HG03039 (cell line): ENCODE results near the gene CADM1.

Experiments
- ATAC-seq: cut with Tn5 transposase; IDR thresholded peaks from one replicate; pipeline ENCODE4 v1.9.1; 2021; ENCODE audit warnings: mild to moderate bottlenecking, moderate library complexity; ENCODE audit not compliant: unreplicated experiment

The CADM1 gene

DNA sequence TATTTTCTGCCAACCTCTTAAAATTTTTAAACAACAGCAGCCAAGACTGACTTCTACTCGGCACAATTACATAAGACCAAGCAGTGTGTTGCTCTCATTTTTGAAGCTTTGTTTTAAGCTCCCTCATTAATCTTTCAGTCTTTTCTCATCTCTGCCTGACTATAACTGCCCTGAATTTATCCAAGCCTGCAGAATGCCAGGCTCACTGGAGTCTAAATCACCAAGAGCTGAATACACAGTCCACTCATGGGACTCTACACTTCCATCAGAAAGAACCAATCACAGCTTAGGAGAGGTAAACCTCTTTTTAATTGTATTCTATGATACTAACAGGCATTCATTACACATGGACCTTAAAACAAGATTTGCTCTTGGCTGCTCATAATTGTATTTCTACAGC, 178.7 kb downstream of the CADM1 start:
- ATAC-seq: no peak

DNA sequence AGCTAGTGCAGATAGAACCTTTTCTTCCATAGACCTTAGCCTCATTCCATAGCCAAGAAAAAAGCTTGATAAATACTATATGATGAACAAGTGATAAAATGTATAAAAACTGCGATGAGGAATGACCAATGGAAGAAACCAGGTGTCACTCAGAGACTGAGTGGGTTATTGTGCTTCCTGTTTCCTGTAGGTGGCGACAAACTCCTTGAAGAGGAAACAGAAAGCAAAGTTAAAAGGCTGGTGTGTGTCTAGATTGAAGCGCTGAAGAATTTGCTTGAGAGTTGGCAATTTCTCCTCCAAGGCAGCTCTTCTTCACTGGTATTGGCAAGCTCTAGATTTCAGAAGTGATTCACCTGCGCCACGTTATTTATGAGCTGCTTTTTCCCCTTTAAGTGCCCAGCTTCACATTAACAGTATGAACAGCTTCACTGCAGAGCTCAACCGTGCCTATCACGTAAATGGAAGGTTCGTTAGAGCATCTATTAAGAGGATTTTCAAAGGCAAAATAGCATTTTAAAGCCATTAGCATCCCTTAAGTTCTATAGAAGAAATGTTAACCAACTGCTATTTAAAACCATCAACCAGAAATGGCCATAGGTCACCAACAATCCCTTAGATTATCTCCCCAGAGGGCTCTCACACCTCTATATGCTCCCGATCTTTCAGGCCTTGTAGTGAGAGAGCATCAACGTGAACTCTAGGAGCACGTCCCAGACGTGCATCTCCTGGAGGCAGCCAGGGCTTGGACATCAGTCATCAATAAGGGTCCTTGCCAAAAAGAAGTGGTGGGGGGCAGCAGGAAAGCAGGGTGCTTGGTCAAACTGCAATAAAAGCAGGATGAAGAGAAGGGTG, 179.4 kb downstream of the CADM1 start:
- no peak for ATAC-seq

DNA sequence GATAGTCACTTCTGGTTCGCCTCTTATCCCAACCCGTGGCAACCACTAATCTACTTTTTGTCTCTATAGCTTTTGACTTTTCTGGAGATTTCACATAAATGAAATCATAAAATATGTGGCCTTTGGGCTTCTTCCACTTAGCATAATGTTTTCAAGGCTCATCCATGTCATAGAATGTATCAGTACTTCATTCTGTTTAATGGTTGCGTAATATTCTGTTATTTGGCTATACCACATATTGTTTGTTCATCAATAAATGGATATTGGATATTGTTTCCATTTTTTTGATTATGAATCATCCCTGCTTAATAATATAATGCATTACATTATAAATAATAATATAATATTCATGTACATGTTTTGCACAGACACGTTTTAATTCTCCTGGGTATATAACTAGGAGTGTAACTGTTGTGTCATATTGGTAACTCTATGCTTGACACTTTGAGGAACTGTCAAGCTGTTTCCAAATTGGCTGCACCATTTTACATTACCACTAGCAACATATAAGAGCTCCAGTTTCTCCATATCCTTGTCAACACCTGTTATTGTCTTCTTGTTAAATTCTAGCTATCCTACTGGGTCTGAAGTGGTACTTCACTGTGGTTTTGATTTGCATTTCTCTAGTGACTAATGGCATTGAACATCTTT, 181.5 kb downstream of the CADM1 start:
- ATAC-seq: no peak

DNA sequence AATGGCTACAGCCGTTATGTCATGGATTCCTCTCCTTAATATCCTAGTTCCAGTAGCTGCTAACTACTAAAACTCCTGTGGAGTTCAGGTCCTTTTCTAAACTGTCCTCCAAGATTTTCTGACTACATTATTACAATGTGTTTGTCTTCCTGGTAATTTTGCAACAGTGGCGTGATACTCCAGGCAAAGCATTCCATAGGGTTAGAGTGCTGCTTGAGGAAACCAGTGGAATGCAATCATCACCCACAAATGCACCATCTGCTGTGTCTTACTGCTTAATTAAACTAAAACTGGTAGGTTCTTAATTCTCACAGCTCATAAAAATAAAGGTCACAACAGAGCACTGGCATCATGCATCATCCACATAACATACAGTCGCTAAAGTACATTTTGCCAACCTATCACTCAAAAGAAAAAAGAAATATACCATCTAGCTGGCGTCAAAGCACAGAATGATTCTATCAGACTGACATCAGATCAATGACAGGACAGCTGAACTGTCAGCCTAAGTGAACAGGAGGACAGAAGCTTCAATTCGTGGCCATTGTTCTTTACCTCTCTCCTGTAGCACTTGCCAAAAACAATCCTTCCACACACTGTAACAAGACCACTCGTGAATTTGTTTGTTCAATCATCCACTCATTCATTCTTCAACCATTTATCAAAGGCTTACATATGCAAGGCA, 182.5 kb downstream of the CADM1 start:
- no peak for ATAC-seq

DNA sequence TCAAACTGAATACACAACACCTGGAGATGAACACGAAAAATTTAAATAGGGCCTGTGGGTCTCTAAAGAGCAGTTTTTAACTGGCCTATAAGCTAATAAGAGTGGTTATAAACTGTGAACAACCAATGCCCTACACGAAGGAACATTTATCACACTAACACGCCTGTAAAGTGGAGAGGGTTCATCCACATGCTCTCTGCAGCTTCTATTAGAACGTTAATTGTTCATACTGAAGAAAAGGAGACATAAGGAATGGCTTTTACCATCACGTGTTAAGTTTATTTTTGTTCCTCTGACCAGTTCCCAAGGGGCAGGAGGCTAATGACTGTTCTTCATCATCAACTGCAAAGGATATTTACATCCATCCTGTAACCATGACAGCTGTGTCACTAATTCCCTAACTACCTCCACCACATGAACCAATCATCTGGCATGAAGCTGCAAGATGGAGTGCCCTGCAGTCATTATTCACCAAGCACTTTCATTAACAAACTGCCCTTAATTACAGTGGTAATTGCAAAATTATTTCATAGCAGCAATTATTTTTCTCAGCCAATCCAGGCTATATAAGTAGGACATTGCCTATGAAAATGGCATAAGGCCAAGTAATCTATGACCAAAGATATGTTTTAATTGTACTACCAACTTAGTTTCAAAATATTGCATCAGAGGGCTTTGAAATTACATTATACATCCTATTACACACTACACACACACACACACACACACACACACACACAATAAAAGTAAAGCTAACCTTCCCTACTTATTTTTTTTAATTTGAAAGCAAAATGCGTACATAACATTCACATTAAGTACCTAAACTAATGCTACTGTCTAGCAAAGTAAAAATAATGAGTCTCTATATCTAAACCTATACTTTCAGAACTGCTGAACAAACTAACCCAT, 186.7 kb downstream of the CADM1 start:
- ATAC-seq: no peak

DNA sequence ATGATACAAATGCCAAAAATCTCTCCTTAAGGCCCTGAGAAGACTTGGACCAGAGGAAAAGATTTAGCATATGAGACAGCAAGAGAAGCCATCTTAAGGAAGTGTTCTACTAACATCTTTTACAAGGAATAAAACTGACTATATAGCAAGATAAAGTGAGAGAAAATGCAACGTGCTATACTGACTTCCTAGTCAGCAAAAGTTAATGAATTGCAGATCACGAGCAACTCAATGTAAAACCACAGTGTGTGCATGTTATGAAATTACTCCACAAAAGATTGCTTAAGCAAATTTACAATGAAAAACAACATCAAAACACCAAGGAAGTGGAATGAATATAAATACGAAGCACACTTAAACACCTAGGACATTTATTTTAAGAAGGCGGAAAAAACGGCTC, 187.5 kb downstream of the CADM1 start:
- no peak for ATAC-seq

DNA sequence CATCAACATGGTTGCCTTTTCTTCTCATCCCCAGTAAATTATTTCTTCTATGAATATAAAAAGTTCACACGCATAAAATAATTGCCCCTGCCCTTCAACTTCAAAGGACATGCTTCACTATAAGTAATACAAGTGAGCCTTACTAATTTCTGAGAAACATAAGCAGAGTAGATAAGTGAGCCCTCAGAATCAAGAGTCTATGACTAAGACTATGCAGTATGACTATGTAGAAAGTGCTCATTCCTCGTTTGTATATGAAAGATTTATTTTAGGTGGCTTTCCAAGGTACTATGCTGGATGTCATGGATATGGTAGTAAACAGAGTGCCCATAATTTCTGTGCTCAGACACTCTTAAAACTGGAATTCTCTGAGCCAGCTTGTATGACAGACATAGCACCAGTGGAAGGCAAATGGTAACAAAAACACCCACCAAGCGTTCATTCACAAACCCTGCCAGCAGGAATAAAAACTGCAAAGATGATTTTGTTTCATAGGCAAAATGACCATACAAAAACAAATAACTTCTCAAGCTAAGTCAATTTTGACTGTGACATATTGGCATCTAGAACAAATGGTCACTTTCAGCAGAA, 189.8 kb downstream of the CADM1 start:
- ATAC-seq: no peak

DNA sequence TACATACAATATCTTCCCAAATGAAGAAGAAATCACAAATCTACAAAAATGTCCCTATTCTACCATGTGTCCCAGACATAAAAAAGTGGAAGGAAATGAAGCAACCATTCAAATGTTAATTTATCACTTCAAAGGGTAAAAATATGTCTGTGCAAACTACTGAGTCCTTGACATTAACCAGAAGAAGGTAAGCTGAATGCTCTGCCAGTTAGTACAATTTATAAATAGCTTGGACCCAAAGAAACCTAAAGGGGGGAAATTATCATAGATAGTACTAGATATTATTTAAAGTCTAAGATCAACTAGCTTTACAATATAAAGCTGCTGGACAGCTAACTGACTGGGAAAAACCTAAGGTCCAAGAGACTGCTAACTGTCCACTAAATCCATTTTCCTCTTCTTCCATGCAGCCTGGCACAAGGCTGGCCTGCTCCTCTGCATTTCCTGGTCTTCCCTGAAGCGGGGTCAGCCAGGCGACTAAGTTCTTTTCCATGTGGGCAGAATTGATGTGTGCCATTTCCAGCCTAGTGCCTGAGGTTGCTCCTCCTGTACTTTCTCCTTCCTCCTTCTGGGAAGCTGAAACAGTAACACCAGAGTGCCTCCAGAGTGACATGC, 190.9 kb downstream of the CADM1 start:
- ATAC-seq: no peak

DNA sequence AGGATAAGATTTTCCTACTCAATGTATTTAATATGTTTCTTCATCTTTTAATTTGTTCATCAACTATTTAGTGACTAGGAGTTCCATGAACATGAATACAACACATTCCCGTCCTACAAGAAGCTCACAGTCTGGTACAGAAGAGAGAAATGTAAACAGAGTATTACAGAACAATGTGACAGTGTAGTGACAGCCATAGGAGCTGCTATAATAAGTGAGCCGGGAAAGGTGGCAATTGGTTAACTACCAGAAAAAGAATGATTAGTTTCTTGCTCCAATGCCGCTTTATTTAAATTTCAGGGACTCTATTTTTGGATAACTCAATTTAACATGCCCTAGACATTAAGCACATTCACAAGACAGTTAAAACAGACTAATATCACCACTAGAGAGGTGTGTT, 192.3 kb downstream of the CADM1 start:
- no peak for ATAC-seq

DNA sequence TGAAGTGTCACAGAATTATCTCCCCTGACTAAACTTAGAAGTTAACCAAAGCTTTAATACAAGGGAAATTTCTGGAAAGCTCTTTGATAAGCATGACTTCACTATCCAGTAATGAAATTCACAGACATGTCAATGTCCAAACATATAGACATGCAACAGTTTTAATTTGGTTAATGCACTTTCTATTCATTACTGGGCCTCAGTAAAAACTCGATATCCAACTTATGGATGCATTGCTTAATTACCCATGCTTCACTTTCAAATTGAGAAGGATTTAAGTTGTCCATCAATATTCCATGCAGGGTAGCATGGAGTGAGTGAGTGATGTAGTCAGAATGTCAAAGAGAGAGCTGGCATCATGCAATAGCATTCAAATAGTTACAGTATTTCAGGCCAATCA, 197.5 kb downstream of the CADM1 start:
- ATAC-seq: no peak

DNA sequence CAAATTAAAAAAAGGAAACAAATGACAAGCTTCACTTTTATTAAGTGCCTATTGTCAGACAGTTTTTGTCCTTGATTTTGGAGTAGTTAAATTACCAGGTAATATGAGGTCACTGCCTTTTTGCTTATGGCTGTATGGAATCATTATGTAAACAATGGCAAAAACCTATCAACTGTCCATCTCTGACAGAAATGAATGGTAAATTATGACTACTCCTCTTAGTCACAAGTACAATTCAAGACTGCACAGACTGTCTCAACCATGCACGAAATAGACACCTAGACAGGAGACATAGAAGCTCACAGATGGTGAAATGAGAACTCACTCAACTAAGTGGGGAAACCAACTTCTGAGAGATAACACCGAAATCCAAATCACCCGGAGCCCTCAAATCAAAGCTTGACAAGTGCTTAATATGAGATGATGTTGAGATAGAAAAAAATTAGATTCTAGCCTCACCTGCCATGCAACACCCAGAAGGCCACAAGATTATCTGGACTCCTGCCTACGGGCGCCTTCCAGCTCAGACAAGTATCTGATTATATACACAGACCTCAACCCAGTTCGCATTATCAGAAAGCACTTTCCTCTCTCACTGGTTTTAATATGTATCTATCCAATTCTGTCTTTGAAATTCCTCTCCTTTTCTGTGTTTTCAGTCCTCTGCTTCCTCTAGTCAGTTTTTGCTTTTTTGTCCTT, 199.3 kb downstream of the CADM1 start:
- ATAC-seq: no peak

DNA sequence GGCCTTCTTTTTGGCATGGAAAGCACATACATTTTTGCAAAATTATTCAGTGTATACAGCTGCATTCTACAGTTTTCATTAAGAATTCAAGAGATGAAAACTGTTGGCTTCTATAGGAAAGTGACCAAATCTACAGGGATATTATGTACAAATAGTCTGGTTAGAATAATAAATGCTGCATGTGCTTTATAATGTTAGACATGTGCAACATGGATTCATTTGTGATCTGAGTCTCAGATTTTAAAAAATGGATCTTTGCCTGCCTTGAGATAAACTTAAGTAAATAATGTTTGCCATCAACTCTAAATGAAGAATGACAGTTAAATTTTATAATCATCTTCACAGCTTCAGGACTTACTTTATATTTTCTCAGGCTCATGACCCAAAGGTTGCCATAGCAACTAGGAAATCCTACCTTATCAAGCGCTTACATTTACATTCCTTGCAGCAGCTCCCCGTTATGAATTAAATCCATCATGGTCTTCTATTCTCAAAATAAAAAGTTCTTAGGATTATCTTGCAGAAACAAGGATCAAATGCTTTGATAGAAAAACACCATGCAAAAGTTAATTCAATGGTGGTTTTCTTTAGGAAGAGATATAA, 200.2 kb downstream of the CADM1 start:
- no peak for ATAC-seq

DNA sequence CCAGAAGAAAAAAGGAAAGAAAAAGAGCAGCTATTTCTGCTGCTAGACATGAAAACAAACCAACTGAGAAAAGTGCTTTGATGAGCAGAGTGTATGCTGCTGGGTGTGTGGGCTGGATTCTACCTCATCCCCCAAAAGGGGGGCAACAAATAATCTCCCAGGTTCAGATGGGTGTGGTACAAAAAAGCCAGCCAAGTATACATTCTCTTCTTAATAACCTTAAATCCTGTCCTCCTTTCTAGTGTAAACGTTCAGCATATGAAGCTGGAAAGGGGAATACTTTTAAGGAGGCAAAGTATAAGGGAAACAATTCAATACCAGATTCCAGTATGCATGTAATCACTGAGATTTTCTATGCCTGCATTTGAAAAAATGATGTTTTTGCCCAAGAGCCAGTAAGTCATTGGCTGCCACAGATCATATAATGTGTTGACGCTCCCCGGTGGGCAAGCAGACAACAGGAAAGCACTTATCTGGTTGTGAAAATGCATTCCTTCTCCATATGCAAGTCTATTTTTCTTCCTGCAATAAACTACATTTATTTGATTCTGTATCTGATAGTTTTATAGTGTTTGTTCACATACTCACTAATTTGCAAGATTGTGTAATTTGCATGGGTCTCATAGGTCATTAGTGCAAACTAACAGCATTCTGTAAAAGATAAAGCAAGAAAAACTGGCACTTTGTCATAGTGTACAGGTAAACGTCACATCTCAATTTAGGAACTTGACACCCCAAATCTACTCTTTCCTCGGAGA, 201.1 kb downstream of the CADM1 start:
- no peak for ATAC-seq

DNA sequence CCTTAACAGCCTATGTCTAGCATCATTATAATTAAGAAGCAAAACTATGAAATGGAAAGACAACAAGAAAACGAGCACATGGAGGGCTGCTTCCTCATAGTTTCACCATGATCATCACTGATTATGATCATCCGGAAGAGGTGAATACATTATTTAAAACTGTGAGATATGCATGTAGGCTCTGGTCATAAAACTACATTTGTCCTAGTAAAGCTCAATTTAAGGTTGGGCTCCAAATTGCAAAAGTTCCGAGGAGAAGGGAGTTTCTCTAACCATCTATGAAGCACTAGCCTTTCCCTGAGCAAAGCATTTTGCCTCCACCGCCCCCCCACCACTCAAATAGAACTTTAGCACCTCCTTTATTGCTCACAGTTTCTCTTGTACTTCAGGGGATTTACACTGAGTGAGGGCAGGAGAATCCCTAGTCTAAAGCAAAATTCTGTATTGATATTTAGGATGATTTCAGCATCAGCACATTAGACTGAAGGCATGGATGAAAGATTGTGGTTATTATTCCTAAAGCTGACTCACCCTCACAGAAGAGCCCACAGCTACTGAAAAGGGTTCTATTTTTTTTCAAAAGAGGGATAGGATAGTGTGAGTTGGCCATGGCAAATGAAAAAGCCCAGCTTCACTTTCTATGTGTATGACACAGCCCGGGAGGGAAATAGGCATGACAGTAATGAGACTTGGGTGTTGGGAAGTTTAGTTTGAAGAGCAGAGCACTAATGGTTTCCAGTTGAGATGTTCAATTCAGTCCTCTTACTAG, 203.4 kb downstream of the CADM1 start:
- no peak for ATAC-seq

DNA sequence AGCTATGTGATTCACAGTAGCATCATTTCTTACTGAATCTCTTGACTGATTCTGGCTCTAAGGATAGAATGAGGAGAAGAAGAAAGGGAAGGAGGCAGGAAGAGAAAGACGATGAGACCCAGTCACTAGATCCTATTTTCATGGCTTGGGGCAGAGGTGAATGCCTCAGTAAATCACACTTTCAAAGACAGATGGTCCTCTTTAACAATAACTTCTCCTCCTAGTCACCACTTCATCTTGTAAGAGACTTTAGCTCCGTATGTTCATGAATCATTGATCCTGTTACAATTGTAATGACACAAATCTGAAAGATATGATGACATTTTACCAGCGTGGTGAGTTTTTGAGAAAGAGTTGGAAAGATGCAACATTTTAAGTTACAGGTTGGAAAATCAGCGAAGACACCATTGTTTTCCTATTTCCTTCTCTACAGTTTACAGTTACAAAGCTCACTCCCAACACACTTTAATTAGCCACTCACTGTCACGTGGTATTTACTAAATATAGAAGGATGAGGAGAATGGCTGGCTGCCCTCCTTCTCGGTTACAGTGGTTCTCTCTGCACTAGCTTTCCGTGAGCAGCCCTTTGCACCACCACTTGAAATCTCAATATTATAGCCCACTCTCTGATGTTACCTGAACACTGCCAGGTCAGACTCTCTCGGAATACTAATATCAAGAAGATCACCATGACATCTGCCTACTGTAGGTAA, 205.8 kb downstream of the CADM1 start:
- no peak for ATAC-seq

DNA sequence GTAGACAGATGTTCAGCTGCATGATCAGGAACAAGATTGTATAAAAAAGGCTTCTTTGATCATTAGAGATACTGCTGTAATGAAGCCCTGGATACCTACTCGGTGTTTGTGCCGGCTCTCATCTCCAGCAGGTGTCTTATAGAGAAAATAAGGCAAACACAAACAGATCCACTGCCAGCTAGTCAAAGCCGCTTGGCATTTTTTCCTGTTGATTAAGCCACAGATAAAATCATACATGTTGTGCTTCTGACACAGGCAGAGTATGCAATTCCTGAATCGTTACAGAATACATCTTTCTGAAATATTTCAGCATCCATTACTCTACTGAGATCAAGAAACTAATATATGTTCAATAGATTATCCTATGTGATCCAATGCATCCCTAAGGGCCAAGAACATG, 206.9 kb downstream of the CADM1 start:
- no peak for ATAC-seq

DNA sequence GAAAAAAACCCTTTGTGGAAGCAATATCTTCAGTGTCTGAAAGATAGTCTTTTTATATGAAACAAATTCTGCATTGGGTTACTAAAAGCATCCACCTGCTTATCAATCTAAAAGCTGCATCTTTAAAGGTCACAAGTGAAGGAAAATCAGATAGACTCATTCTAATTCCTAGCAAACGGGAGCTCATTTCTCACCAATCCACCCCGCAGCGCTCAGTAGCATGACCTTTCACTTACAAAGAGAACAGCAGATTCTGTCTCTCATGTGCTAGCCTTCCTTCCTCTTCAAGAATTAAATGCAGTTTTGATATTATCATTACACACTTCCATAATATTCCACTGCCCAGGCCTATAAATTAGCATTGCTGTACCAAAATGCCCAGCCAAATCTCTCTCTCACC, 212.9 kb downstream of the CADM1 start:
- ATAC-seq: no peak
